Measurements from ENCODE around the gene ARHGAP26.

DNA sequence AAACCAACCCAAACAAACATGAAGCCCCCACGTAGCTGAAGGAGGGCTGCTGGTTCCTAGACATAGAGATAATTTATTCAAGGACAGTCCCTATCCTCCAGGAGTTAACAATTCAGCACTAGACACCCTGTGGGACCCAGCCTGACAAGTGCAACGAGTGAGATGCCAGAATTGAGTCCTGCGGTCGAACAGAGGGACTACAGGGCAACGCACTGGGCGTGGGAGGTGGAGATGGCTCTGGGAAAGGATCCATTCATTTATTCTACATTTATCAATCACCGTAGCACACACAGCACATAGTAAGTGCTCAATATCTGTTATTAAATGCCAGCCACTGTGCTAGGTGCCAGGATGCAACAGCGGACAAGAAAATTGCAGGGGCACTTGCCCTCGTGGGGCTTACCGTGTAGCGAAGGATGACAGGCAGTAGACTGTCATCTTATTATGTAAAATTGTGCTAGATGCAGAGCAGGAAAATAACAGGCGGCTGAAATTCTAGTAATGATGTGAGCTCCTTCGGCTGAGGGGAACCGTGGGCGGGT, 855 bp upstream of the ARHGAP26 start:
- TF ChIP-seq, protein P1, sequence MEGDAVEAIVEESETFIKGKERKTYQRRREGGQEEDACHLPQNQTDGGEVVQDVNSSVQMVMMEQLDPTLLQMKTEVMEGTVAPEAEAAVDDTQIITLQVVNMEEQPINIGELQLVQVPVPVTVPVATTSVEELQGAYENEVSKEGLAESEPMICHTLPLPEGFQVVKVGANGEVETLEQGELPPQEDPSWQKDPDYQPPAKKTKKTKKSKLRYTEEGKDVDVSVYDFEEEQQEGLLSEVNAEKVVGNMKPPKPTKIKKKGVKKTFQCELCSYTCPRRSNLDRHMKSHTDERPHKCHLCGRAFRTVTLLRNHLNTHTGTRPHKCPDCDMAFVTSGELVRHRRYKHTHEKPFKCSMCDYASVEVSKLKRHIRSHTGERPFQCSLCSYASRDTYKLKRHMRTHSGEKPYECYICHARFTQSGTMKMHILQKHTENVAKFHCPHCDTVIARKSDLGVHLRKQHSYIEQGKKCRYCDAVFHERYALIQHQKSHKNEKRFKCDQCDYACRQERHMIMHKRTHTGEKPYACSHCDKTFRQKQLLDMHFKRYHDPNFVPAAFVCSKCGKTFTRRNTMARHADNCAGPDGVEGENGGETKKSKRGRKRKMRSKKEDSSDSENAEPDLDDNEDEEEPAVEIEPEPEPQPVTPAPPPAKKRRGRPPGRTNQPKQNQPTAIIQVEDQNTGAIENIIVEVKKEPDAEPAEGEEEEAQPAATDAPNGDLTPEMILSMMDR (IDR thresholded peaks at IDR 0.05), result no peak
- no peak for TF ChIP-seq POLR2A (IDR thresholded peaks at IDR 0.05)
